Medulla oblongata (tissue), 1 donor: ENCODE data around the gene ZNF217.
"Not testable (repeated sequence)": the region's sequence is repeated elsewhere in the genome, so short reads cannot be mapped to it uniquely, and the experiment has no call there.

ENCODE experiments used
- DNase-seq: peaks from one replicate; pipeline ENCODE4 v3.0.0-alpha.2; 2015; ENCODE audit errors: extremely low spot score

The ZNF217 gene

GRCh38 chr20:53532654-53533312 is 60.9 kb downstream of the ZNF217 start:
- not testable (repeated sequence) for DNase-seq

- DNase-seq: no peak
Measured at GRCh38 chr20:53530440-53530839, 63.2 kb downstream of the ZNF217 start.

- no peak for DNase-seq
Measured at GRCh38 chr20:53529658-53530057, 64.0 kb downstream of the ZNF217 start.

GRCh38 chr20:53527196-53527595 is 66.4 kb downstream of the ZNF217 start:
- DNase-seq: no peak

- DNase-seq: no peak
Measured at GRCh38 chr20:53524589-53525312, 68.9 kb downstream of the ZNF217 start.

GRCh38 chr20:53523615-53524014 is 70.0 kb downstream of the ZNF217 start:
- DNase-seq: not testable (repeated sequence)

- no peak for DNase-seq
Measured at GRCh38 chr20:53522696-53523095, 70.9 kb downstream of the ZNF217 start.

- DNase-seq: no peak
Measured at GRCh38 chr20:53522026-53522425, 71.6 kb downstream of the ZNF217 start.

- not testable (repeated sequence) for DNase-seq
Measured at GRCh38 chr20:53521421-53521820, 72.2 kb downstream of the ZNF217 start.

GRCh38 chr20:53517146-53517545 is 76.5 kb downstream of the ZNF217 start:
- DNase-seq: no peak
